Keratinocyte (primary cell): Measurements from ENCODE around the gene ZDHHC4. TPM values are rescaled to one million over a fixed set of nuclear protein-coding genes. Genes with fewer than 3 reads are reported as not detected.

ENCODE experiments used
- DNase-seq: peaks from one replicate; pipeline ENCODE4 v3.0.0-alpha.2; 2011; ENCODE audit warnings: low read depth, missing footprints, low spot score
- FAIRE-seq: peaks from 2 replicates; lab custom pipeline; 2011; peaks lifted over from hg19 to GRCh38; lab: Jason Lieb, UNC
- H2AFZ ChIP-seq: 2 replicates; pipeline ENCODE4 v1.6.0; 2012; ENCODE audit warnings: low read length, control low read depth, inconsistent platforms; ENCODE audit not compliant: control insufficient read depth
- H3K27ac ChIP-seq: 2 replicates; pipeline ENCODE4 v1.5.1; 2011; ENCODE audit warnings: low read length; ENCODE audit not compliant: control insufficient read depth, insufficient read depth
- H3K27me3 ChIP-seq: 3 replicates; pipeline ENCODE4 v1.6.0; 2011; ENCODE audit warnings: low read length; ENCODE audit not compliant: control insufficient read depth, insufficient read depth; ENCODE audit errors: extremely low read depth
- H3K36me3 ChIP-seq, 2 experiments: 2 replicates in 1 of 2; 3 replicates in 1 of 2; pipeline ENCODE4 v1.5.1; 2011; ENCODE audit warnings: low read length in 2 of 2, mild to moderate bottlenecking in 1 of 2; ENCODE audit not compliant: control insufficient read depth in 2 of 2, insufficient read depth in 2 of 2; ENCODE audit errors: extremely low read depth in 1 of 2
- H3K4me1 ChIP-seq: 3 replicates; pipeline ENCODE4 v1.5.1; 2011; ENCODE audit warnings: low read length; ENCODE audit not compliant: control insufficient read depth, insufficient read depth; ENCODE audit errors: extremely low read depth
- H3K4me2 ChIP-seq: 3 replicates; pipeline ENCODE4 v1.6.0; 2011; ENCODE audit warnings: low read depth, low read length; ENCODE audit not compliant: control insufficient read depth, insufficient read depth; ENCODE audit errors: extremely low read depth
- H3K4me3 ChIP-seq, 3 experiments: fragments of 200-600 bp in 1 of 3; sonication (generic) in 1 of 3; 2 replicates in 2 of 3; 3 replicates in 1 of 3; pipeline ENCODE4 v1.5.1; 2011 to 2016; ENCODE audit warnings: low read length in 3 of 3, mild to moderate bottlenecking in 3 of 3, control low read depth in 2 of 3, inconsistent platforms in 1 of 3, low read depth in 1 of 3, mixed read lengths in 1 of 3, mixed run types in 1 of 3, moderate library complexity in 1 of 3; ENCODE audit not compliant: control insufficient read depth in 2 of 3, insufficient read depth in 2 of 3; ENCODE audit errors: extremely low read depth in 1 of 3
- H3K79me2 ChIP-seq: 2 replicates; pipeline ENCODE4 v1.6.0; 2012; ENCODE audit warnings: low read length; ENCODE audit not compliant: control insufficient read depth, insufficient read depth
- H3K9ac ChIP-seq: 3 replicates; pipeline ENCODE4 v1.6.0; 2011; ENCODE audit warnings: low read length; ENCODE audit not compliant: control insufficient read depth, insufficient read depth; ENCODE audit errors: extremely low read depth
- H3K9me1 ChIP-seq: 3 replicates; pipeline ENCODE4 v1.6.0; 2011; ENCODE audit warnings: low read length; ENCODE audit not compliant: control insufficient read depth, insufficient read depth; ENCODE audit errors: extremely low read depth
- H3K9me3 ChIP-seq: 2 replicates; pipeline ENCODE4 v1.5.1; 2012; ENCODE audit warnings: low read depth, low read length; ENCODE audit not compliant: control insufficient read depth
- H4K20me1 ChIP-seq: 3 replicates; pipeline ENCODE4 v1.6.0; 2011; ENCODE audit warnings: low read length; ENCODE audit not compliant: control insufficient read depth, insufficient read depth; ENCODE audit errors: extremely low read depth
- EZH2 ChIP-seq: IDR thresholded peaks from one replicate; pipeline ENCODE4 v1.6.1; 2012; ENCODE audit warnings: inconsistent platforms, mild to moderate bottlenecking, low read length, moderate library complexity
- dilution Hi-C: fragments of 300-500 bp; cut with MboI; formaldehyde crosslinking; loops from one replicate; pipeline ENCODE4 v1.7.0; 2020; ENCODE audit warnings: low sequenced_read_pairs; ENCODE audit not compliant: extremely low pct_ligation_motif_present
- polyA plus RNA-seq, 5 experiments: library from polyadenylated mRNA; depleted of rRNA in 3 of 5; stranded (reverse) in 3 of 5; stranded (forward) in 1 of 5; unstranded in 1 of 5; fragments of >200 nt; gene quantifications; 1 replicate in 1 of 5; 2 replicates in 3 of 5; 3 replicates in 1 of 5; pipeline versions ENCODE4 v1.2.1 to v1.2.3, GENCODE V29; 2011 to 2012; ENCODE audit warnings: missing spikeins in 2 of 5, low read depth in 1 of 5, low replicate concordance in 1 of 5
- TF ChIP-seq, protein P1 (sequence below), 3 experiments: IDR thresholded peaks in 1 of 3; conservative IDR thresholded peaks in 1 of 3; optimal IDR thresholded peaks in 1 of 3; 2 replicates in 2 of 3; 3 replicates in 1 of 3; pipeline versions ENCODE3 to v1.5.1; 2011; ENCODE audit warnings: low read length in 3 of 3, mild to moderate bottlenecking in 3 of 3, moderate library complexity in 2 of 3, control low read depth in 1 of 3, inconsistent platforms in 1 of 3; ENCODE audit not compliant: insufficient read depth in 2 of 3; ENCODE audit errors: extremely low read depth in 1 of 3

Gene ZDHHC4
- polyA plus RNA-seq, 1 donor (not counting 4 experiments of a cell fraction or from before 2014, with no cell fraction given), result 50.7 TPM

DNA sequence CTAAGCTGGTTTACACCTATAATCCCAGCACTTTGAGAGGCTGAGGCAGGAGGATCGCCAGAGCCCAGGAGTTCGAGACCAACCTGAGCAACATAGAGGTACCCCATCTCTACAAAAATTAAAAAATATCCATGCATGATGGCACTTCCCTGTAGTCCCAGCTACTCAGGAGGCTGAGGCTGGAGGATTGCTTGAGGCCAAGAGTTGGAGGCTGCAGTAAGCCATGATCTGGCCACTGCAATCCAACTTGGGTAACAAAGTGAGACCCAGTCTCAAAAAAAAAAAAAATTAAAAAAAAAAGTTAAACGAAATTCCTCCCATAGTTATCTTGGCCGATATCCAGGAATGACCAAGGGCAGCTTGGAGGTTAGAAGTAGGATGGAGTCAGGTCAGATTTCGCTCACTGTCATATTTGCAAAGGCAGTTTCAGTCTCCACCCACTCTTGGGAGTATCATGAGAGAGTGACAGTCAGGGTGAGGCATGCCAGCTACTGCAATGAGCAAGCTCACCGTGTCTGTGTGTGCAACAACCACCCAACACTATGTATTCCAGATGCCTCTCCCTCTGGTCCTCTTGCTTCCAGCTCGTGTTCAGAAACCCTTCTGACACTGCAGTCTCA lies 6.0 kb upstream of the ZDHHC4 start:
- Histone ChIP-seq H2AFZ (no peak overlapping the region), H3K27ac (no peak overlapping the region), H3K4me3 (no peak overlapping the region), H4K20me1 (no peaks in the 10 kb centered on the region), H3K9ac (no peak overlapping the region), H3K36me3 (no peaks in the 10 kb centered on the region), H3K9me1 (no peaks in the 10 kb centered on the region), H3K4me1 (no peaks in the 10 kb centered on the region), H3K4me2 (no peak overlapping the region), H3K79me2 (no peaks in the 10 kb centered on the region), H3K9me3 (no peaks in the 10 kb centered on the region), H3K27me3 (no peaks in the 10 kb centered on the region)
- no peak for TF ChIP-seq EZH2
- TF ChIP-seq, protein P1, sequence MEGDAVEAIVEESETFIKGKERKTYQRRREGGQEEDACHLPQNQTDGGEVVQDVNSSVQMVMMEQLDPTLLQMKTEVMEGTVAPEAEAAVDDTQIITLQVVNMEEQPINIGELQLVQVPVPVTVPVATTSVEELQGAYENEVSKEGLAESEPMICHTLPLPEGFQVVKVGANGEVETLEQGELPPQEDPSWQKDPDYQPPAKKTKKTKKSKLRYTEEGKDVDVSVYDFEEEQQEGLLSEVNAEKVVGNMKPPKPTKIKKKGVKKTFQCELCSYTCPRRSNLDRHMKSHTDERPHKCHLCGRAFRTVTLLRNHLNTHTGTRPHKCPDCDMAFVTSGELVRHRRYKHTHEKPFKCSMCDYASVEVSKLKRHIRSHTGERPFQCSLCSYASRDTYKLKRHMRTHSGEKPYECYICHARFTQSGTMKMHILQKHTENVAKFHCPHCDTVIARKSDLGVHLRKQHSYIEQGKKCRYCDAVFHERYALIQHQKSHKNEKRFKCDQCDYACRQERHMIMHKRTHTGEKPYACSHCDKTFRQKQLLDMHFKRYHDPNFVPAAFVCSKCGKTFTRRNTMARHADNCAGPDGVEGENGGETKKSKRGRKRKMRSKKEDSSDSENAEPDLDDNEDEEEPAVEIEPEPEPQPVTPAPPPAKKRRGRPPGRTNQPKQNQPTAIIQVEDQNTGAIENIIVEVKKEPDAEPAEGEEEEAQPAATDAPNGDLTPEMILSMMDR (optimal IDR thresholded peaks at IDR 0.05 in 1 of 3, IDR thresholded peaks at IDR 0.05 in 1 of 3, conservative IDR thresholded peaks at IDR 0.05 in 1 of 3; ENCODE audit: extremely low read depth in 1 of 3, insufficient read depth in 2 of 3, low read length in 3 of 3), result no peak
- dilution Hi-C loops, result no loop called here
- DNase-seq, result no peak
- FAIRE-seq, result no peak

DNA sequence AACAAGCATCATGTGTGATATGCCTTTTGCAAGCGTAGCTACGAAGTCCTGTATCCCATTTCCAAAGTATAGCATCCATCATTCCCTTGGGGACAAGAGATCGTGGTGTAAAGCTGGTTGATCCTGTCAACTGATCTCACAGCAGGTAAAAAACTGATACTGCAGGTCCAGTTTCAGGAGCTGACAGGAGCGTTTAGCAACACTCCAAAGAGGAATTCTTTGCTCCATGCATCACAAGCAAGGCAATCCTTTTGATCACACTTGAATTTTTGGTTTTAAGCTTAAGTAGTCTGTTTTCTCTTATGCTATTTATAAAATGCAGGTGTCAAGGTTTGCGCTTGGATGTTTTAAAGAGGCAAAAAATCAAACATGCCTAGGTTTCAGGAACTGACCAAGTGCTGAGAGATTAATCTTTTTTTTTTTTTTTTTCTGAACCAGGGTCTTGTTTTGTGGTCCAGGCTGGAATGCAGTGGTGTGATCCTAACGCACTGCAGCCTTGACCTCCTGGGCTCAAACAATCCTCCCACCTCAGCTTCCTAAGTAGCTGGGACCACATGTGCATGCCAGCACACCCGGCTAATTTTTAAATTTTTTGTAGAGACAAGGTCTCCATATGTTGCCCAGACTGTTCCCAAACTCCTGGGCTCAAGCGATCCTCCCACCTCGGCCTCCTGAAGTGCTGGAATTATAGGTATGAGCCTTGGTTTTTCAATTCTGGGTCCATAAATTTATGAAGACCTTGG lies 1.8 kb upstream of the ZDHHC4 start:
- no peak for DNase-seq
- H3K27me3 ChIP-seq, result no peaks in the 10 kb centered on the region
- H3K9me1 ChIP-seq, result no peaks in the 10 kb centered on the region
- no peaks in the 10 kb centered on the region for H3K4me1 ChIP-seq
- H3K27ac ChIP-seq, result no peak overlapping the region
- dilution Hi-C loops, result no loop called here
- H3K79me2 ChIP-seq, result no peaks in the 10 kb centered on the region
- TF ChIP-seq, protein P1 (optimal IDR thresholded peaks at IDR 0.05 in 1 of 3, IDR thresholded peaks at IDR 0.05 in 1 of 3, conservative IDR thresholded peaks at IDR 0.05 in 1 of 3; ENCODE audit: extremely low read depth in 1 of 3, insufficient read depth in 2 of 3, low read length in 3 of 3), result no peak
- no peak for TF ChIP-seq EZH2
- no peak overlapping the region for H3K4me2 ChIP-seq
- no peak overlapping the region for H3K4me3 ChIP-seq
- H3K9me3 ChIP-seq, result no peaks in the 10 kb centered on the region
- no peak for FAIRE-seq
- H3K36me3 ChIP-seq, result peaks cover 2 to 4% of the 10 kb centered on the region in 2 experiments
- H4K20me1 ChIP-seq, result no peaks in the 10 kb centered on the region
- no peak overlapping the region for H3K9ac ChIP-seq
- no peak overlapping the region for H2AFZ ChIP-seq
